ENCODE data around the gene HSPA4.

Gene HSPA4

DNA sequence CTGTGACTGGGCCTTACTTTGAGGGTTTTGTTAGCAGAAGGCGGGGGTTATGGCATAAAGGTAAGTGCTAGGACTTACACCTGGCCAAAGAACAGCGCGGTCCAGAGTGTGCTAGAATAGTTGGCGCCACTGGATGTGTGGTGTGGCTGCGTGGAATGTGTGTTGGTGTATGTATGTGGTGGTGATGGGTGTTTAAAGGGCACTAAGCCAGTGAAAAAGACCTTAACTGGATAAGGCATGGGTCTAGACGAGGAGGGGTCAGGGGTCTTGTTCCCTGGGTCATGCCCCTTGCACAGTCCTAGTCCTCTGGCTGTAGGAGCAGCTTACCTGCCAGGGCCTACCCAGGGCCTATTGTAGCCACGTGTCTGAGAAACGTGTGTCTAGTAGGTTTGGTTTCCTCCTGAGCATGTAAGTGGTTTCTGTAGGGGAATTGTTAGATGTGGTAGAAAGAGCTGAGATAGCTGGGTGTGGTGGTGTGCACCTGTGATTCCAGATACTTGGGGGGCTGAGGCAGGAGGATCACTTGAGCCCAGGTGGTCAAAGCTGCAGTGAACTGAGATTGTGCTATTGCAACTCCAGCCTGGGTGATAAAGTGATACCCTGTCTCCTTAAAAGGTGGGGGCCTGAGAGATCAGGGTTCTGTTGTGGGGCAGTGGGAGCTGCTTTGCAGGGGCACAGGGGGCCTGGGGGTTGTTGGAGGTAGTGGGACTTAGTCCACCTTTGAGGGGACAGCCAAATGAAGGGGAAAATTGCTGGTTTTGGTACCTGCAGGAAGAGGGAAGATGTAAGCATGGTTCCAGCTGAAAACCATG, 55.2 kb downstream of the HSPA4 start:
- no peak for DNase-seq

DNA sequence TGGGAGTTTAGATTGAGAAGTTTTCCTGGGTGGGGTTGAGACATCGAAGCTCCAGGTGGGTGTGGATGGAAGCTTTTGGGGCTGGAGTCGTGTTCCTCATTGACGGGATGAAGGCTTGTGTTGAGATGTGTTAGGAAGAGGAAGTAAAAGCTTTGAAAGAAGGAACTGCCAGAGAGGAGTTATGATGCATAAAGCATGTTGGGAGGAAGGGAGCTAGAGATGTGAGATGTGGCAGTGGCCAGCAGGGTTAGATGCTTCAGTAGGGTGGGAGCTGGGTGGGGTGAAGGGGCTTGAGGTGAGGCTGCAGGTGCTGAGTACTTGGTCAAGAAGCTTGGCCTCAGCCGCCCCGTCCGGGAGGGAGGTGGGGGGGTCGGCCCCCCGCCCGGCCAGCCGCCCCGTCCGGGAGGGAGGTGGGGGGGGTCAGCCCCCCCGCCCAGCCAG, 56.7 kb downstream of the HSPA4 start:
- peak; percentile 72 to 82 for DNase-seq

DNA sequence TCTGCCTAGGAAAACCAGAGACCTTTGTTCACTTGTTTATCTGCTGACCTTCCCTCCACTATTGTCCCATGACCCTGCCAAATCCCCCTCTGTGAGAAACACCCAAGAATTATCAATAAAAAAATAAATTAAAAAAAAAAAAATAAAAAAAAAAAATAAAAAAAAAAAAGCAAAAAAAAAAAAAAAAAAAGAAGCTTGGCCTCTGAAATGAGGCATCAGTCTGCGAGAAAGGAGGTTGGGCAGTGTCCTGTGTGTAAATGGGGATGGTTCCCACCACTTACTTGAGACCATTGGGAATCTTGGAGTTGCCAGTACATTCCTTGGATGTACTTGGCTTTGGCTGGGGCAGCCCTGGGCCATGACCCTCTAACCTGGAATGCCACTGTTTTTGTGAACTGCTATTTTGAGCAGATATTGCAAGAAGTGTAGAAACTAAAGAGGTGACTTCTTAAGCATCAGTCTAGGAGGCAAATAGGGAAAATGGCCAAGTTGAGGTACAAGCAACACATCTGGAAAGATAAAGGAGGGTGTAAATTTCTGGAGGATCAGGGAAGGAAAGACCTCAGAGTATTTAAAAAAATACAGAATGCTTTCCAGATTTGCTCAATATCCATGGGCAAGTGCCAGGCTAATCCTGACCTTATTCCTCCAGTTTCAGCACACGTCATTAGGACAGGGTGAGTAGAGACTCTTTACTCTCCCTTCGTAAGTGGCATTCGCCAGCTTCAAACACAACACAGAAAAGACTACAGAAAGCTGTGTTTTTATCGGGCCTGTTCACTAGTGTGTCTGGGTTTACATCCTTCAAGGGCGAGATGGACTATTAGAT, 58.1 kb downstream of the HSPA4 start:
- DNase-seq: no peak

DNA sequence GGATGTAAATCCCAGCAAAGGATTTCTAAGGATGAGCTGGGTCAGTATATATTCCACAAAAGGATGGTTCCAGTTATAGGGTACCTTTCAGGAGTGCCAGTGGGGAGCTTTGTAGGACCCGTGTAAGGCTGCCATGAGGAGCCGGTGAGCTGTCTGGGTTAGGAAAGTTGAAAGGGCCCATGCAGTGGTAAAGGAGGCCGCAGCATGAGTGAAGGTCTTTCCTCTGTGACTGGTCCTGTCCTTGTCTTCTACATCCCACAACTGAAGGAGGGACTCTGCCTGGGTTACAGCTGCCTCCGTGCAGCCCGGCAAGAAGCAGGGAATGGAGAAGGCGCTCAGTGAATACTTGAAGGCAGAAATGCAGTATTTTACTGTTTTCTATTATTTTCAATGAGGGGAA, 58.9 kb downstream of the HSPA4 start:
- DNase-seq: no peak

DNA sequence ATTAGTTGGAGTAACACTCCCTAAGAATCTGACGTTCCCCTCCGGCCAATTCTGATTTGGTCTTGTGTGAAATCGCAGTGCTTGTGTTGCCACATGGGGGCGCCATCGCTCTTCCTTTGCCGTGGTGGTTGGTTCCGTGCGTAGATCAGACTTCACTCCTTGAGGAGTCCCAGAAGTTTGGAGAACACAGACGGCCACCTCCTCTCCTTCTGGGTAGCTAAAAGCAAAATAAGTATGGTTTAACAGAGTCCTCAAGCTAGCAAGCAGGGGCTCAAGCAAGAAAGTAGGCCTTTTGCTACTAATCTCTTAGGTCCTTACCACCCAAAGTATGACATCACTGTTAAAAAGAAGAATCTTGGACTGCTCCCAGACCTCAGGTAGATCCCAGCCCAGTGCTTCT, 59.5 kb downstream of the HSPA4 start:
- peak; percentile 62 to 66 for DNase-seq

DNA sequence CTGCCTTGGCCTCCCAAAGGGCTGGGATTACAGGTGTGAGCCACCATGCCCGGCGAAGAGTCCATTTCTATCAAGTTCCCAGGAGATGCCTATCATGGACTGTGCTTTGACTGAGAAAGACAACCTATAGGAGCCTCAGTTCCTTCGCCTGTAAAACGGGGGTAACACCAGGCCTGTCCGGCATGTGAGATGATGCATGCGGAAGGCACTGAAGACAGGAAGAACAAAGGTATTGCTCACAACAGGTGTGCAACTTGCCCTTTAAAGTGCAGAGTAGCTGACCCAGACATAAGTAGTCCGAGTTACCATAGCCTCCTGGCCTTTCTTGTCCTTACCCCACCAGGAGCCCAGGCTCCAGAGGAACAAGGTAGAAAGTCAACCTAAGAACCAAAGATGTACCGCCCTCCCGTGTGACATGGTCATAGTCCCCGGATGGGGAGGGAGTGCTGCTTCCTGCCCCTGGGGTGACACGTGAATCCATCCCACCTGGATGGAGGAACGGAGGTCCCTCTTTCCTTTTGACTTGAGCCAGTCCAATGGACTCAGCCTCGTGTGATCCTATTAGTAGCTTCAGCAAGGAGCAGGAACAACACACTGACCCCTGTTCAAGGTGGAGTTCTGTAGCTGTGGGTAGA, 60.3 kb downstream of the HSPA4 start:
- no peak for DNase-seq

DNA sequence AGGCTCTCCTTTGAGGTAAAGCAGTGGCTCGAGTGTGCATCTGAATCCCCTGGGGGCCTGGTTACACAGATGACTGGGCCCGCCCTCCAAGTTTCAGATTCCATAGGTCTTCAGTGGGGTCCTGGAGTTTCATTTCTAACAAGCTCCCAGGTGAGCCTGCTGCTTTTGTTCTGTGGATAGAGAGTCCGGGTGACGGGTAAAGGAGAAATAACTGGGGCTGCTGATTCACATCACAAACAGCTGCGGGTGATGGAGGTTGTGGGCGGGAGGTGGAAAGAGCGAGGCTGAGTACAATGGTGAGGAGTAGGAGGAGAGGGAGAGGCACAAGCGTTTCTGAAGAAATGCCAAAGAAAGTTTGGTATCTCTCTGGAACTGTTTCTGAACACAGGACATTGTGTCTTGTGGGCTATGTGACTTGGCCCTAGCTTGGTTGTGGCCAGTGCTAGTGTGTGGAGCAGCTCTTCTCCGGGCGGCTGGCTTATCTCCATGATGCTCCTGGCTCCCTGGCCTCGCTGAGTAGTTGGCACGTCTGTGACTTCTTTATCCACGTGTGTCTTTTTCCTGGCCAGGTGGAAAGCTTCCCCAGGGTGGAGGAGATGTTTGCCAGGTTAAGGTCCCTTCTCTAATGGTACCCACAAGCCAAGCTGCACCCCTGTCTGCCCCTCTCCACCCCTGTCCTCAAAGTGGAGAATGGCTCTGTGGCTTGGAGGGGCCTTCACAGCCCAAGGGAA, 61.7 kb downstream of the HSPA4 start:
- DNase-seq: no peak

DNA sequence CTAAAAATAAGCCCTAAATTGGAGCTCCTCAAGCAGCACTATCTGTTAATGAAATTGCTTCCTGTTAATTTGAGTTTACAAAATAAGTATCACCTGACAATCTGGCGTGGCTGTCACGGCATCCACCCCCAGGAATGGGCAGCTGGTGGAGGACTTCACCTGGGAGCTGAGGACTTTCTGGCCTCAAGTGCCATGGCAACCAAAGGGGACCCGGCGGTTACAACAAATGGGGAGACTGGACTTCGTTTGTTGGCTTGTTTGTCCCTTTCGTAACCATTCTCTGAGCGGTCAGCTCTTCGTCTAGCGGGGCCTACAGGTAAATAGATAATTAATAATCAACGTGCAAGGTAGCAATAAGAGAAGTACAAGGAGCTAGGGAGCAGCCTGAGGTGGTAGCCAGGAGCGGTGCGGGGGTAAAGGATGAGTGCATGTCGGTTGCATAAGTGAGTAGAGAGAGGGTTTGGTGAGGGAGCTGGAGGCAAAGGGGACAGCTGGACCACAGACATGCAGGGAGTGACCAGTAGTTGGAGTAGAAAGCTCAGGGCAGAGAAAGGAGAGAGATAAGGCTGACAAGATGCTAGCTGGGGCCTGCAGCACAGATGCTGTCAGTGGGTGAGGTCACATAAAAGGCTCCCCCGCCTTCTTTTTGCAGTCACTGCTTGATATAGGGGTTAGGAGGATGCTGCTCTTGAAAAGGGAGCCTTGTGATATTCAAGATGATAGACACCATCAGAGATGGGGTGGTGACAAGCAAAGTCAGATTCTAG, 62.5 kb downstream of the HSPA4 start:
- no peak for DNase-seq

DNA sequence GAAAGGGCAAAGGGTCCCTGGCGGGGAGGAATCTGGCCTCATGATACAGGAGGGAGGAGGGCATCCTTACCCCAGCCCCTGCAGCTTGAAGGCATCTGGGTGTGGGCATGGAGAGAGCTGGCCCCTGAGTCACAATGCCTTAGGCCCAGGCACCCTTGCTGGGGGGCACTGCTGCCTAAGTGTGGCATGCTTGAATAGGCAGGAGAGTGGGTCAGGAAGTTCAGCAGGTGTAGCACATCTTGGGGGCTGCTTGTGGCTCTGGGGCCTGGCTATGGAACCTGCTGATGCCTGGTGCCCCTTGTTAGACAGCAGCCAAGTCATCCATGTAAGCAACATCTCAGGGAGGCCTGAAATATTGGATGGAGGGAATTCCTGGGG, 63.1 kb downstream of the HSPA4 start:
- no peak for DNase-seq

DNA sequence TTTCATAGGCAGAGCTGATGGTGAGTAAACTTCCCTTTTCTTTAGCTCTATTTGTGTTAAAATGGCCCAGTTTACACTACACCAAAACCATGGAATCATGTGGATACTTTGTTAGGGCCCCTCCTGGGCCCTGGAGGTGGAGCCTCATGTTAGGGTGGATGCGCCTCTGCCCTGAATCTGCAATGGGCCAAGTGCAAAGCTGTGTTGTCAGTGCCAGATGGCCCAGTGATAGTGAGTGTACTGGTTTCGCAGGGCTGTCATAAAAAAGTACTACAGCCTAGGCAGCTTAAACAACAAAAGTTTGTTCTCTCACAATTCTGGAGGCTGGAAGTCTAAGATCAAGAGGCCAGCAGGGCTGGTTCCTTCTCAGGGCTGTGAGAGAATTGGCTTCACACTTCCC, 64.8 kb downstream of the HSPA4 start:
- no peak for DNase-seq

DNA sequence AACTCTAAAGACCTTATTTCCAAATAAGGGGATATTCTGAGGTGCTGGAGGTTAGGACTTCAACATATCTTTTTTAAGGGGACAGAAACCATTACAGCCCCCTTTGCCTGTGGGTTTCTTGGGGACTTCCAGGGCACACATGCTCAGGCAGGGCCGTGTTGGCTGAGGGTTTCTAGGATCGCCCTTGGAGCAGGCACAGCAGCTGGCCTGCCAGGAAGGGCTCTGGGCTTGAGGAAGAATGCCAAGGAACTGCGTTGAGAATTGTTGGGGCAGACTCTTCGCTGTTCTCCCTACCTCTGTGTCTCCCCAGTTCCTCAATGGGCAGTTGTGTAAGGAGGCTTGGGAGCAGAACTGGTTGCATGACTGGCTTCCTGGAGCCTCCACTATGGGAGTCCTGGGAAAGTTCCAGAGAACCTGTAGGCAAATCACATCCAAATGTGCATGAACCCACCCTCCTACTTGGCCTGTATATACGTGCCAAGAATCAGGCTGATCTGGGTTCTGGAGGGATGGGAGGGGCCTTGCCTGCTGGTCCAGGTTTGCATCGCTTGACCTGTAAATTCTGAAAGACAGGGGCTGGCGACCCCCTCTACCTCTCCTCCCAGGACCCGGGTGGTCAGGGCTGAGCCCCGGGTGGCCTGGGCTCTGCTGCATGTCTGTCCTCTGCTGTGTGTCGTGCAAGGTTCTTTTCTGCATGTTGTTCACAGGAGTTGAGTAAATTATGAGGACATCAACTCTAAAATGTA, 65.5 kb downstream of the HSPA4 start:
- no peak for DNase-seq

DNA sequence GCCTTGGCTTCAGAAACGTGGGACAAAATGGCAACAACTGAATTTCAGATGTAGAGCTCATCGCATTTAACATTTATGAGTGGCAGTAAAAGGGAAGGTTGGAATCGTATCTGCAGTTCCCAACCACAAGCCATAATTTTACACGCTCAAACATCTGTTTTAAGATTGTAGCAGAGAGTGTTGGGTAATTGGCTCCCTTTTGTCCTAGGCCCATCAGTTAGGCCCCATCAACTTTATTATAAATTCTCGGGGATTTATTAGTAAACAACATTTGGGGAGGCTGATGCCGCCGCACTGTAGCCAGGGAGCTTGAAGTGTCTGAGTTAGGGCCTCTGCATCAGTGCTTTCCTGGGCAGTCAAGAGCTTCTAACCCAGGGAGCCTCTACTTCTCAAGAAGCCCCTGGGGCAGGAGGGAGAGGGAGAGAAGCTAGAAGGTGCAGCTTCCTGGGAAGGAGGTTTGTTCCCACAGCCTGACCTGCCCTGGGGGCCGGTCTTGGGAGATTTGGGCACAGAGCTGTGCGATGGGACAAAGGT, 66.2 kb downstream of the HSPA4 start:
- DNase-seq: no peak

DNA sequence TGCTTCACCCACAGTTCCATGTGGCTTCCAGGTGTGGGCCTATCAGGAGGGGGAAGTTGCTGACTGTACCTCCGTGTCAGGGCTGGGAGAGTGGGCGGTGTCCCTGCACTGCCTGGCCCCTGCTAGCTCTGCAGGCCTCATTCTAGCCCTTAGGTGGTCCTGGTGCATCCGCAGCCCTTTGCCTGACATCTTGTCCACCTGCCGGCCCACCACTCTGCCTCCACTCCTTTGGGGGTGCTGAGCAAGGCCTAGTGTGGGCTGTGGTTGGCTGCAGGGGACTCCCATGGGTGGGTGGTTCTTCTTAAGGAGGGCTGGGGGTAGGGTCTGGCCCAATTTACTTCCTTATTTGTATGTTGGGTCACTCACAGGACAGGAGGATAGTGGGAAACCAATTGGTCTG, 66.9 kb downstream of the HSPA4 start:
- DNase-seq: no peak

DNA sequence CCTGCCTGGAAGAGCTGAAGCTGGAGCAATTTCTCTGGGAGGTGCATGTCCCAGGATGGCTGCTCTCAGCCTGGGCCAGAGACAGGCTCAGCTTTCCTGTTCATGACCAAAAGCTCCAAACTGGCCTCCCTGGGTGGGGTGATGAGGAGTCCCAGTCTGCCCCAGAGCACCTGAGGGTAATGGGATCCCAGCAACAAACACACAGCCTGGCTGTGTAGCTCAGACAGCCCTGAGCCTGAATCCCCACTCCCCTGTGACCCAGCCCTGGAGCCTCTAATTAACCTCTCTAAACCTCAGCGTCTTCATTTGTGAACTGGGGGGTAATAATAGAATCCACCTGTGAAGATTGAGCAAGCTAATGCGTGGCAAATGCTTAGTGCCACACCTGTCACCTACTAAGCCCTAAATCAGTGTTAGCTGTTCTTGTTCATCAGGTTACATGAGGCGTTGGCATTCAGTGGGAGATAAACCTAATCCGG, 67.5 kb downstream of the HSPA4 start:
- no peak for DNase-seq

DNA sequence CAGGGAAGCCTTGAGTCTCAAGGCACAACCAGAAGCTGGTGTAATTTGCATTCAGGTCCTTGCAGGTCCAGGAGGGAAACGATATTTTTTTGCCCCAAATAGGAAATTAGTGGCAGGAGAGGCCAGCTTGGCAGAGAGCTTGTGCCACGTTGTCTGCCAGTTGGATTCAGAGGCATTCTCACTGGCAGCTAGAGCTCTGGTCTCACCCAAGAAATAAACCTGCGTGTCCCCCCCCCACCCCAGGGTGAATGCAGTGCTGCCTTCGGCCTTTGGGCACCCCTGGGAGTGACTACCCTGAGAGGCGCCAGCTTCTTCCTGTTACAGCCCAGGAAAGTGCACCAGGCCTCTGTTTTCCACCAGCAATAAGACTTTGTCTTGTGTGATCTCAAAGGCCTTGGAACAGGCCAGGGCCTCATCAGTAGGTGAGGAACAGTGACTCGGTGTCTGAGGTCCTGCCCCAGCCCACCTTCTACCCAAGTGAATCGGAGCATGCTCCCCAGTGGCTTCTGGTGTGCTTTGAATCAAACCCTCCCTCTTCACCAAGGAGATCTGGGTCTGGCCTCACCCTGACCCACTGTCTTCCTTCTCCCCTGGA, 68.4 kb downstream of the HSPA4 start:
- no peak for DNase-seq

DNA sequence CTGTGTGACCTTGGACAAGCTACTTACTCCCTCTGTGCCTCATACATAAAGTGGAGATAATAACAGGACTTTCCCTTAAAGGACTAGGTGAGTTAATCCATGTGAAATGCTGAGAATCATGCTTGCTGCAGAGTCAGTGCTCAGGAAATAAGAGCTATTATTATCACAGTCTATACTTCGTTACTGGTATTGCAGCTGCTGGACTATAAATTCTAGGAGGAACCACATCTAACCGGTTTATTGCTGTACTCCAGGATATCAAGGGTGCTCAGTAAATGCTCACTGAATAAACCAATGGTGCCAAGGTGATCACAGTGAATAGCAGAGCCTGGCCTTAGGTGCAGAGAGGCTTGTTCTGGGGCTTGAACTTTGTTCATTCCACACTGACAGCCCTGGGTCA, 69.3 kb downstream of the HSPA4 start:
- DNase-seq: no peak

DNA sequence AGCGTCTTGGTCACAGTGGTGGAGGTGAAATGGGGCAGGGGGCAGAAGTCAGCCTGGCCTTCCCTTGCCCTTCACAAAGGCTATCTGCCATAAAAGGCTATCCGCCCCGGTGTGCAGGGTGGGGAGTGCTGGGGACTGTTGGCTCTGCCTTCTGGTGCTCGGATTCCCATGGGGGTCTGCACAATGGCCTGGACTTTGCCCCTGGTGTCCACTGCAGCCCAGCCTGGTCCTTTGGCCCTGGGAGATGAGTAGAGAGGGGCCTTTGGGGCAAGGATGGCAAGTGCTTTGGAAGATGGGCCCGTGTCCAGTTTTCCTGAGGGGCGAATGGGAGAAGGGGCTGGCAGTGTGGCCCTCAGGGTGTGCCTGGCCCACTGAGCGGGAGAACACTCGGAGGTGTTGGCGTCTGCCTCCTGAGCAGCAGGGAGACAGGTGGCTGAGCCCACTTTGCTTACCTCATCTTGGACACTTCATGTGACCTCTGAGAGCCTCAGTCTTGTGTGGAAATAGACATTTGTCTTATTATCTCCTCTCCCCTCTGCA, 69.9 kb downstream of the HSPA4 start:
- DNase-seq: no peak

DNA sequence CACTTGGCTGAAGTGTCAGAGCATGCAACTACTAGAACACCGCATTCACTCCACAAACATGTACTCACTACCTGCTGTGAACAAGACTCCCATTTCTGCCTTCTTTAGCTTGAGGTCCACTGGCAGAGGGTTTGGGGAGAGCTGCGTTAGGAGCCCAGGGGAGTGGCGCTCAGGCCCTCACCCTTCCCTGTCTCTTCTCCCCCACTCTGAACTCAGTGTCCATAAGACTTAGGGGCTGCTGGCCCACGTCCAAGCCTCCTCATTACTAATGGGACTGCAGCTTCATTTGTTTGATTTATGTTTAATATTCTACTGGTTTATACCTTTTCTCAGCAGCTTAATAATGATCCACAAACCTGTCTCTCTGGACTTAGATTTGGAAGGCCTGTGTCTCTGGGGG, 70.9 kb downstream of the HSPA4 start:
- no peak for DNase-seq

DNA sequence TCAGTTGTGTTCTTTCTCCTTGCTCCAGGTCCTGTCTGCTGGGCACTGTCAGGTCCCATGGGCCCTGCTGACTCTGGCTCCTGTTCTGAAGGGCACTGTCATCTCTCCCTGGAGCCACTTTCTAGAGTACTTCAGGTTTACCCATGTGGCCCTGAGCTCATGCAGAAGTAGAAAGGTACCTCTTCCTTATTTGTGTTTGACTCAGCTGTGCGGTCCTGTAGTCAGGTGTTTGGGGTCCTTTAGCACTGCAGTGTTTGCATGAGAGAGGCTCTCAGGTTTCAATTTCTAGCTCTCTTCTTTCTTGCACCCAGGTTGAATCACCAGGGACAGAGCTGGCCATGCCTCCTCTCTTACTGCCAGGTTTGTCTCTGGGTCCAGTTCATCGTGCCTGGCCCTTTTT, 71.5 kb downstream of the HSPA4 start:
- no peak for DNase-seq

DNA sequence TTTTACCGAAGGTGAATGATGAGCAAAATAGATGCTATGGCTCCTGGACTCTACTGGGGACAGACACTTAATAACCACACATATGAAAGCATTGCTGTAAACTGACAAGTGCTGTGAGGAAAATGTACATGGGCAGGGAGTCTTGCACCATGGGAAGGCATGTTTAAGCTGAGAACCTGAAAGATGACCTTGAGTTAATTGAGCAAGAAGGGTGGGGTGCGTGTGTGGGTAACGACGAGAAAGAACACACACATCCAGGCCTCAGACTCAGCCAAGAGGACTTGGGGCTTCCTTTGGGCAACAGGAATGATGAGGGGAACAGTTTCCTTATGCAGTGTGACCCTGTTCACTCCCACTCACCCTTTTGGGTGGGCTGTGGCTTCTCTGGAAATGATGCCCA, 73.1 kb downstream of the HSPA4 start:
- DNase-seq: no peak

Data from AML-193 (cell line).